Measurements from ENCODE around the gene VAV2.
"Not testable (repeated sequence)": the region's sequence is repeated elsewhere in the genome, so short reads cannot be mapped to it uniquely, and the experiment has no call there.

Gene VAV2

DNA sequence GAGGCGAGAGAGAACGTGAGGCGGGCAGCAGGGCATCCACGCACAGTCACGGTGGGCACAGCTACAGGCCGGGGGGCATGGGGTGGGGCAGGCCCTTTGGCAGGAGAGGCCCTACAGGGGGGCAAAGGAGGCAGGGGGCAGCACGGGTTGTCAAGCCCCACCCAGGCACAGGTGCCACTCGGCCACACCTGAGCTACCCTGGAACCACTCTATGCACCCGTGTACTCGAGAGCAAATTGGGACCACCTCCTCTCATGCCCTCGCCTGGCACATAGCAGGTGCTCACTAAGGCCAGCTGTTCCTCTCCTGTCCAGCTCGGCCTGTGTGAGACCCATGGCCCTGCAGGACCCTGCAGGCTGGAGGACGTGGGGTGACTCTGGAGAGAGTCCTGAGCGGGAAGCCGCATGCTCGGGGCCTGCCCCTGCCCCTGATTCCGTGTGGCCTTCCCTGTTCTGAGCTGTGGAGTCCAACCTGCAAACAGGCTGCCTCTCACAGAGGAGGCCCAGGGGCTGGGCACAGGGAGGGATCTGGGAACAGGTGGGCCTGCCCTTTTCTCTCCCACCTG is 222.5 kb downstream of the VAV2 start:
- no peak for DNase-seq (ENCODE audit: low spot score)

DNA sequence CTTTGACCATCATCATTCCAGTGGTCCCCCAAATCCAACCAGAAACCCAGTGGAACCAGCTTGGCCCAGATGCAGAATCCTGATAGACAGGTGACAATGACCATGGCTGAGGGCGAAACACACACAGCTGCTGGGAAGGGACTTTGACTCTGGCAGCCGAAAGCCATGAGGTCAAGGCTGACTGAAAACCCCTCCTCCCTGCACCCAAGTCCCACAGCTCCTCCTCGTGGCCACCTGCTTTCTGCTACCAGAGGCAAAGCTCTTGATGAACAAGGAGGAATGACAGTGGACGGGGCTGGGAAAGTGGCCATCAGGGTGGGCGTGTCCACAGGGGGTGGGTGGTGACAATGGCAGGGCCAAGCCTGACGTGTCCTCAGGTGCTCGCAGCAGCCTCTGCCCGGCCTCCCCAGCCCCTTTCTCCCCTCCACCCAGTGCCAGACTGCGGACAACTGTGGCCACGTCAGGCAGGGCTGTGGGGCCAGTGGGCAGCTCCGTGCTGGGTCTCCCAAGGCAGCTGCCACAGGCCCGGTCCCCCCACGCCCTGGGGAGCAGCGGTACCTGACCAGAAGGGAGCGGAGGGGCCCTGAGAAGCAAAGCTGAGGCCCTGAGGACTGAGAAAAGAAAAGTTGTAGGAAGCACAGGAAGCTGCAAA is 223.1 kb downstream of the VAV2 start:
- DNase-seq (ENCODE audit: low spot score), result no peak

DNA sequence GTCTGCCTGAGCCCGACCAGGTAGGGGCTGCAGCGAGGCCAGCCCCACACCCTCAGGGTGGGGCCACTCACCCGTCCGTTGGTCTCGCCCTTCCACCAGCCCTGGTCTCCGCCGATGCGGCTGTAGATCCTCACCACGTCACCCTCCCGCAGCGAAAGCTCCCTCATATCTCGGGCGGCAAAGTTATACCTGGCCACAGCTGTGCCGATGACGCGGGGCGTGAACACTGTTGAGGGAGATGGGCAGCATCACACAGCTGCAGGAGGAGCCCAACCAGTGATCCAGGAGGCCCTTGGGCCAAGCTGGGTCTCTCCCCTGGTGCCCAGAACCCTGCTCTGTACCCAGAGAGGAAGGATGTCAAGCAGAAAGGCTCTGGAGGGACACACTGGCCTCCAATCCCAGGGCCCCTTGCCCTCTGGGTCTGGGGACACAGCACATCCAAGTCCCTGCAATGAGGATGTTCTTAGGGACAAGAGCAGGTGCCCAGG is 223.7 kb downstream of the VAV2 start:
- no peak for DNase-seq (ENCODE audit: low spot score)

DNA sequence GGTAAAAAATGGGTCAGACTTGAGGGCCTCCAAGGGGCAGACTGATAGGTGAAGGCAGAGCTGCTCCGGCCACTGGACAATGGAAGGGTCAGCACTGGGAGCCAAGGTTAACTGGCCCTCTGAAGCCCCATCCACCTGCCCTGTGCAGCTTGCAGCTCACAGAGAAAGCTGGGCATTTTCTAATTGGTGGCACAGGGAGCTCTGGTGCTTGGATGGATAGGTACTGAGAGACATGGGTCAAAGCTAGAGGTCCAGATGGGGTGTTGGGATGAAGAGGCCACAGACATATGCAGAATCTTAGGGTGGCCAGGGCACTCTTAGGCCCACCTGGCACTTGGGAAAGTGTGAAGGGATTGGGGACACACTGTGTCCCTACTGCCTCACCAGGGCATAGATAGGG is 224.5 kb downstream of the VAV2 start:
- no peak for DNase-seq (ENCODE audit: low spot score)

DNA sequence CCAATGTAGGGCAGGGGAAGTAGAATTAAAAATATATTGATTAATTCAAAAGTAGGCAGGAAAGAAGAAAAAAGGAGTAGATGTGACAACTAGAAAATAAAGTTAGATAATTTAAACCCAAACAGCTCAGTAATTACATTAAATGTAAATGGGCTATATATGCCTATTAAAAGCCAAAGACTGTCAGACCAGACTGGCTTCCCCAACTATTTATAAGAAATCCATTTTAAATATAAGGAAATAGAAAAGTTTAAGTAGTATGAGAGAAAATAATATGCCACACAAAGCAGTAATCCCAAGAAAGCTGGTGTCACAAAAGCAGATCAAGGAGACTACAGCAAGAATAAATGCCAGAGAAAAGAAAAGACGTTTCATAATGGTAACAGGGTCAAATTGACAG is 225.1 kb downstream of the VAV2 start:
- DNase-seq (ENCODE audit: low spot score), result no peak

DNA sequence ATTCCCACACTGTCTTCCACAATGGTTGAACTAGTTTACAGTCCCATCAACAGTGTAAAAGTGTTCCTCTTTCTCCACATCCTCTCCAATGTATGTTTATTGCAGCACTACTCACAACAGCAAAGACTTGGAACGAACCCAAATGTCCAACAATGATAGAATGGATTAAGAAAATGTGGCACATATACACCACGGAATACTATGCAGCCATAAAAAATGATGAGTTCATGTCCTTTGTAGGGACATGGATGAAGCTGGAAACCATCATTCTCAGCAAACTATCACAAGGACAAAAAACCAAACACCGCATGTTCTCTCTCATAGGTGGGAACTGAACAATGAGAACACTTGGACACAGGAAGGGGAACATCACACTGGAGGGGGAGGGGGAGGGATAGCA is 225.9 kb downstream of the VAV2 start:
- not testable (repeated sequence) for DNase-seq (ENCODE audit: low spot score)

DNA sequence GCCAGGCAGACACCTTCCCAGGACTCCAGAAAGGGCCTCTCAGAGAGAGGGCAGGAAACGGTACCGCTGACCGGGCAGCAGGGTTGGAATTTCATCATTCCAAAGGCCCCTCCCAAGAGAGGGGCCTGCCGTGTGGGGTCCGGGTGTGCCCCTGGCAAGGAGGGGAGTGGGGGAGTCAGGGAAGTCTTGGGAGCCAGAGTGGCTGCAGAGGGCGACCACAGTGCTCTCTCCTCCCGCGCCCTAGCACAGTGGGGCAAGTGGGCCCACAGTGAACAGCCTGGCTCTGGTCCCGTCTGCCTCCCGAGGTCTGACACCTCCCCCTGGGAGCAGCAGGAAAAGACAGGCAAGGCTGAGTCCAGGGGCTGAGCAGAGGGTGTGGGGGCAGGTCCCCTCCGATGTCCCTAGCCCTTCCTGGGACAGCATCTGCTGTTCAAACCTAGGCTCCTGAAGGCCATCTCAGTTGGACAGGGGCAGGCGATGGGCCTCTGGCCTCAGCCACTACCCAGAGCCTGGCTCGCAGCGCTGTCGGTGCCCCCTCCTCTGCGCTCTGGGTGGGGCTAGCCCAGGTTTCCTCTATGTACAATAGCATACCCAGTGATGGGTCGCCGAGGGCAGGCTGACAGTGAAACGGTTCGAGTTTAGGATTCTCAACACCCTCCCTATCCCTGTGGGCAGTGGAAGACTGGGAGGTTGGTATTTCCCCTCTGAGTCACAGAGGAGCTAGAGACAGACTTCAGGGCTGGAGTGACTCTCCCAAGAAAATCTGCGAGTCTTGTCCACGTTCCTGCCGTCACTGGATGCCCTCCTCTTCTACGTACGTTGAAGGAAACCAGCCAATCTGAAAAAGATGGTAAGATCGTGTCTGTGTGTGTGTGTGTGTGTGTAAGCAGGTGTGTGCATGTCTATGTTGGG is 228.6 kb downstream of the VAV2 start:
- no peak for DNase-seq (ENCODE audit: low spot score)

DNA sequence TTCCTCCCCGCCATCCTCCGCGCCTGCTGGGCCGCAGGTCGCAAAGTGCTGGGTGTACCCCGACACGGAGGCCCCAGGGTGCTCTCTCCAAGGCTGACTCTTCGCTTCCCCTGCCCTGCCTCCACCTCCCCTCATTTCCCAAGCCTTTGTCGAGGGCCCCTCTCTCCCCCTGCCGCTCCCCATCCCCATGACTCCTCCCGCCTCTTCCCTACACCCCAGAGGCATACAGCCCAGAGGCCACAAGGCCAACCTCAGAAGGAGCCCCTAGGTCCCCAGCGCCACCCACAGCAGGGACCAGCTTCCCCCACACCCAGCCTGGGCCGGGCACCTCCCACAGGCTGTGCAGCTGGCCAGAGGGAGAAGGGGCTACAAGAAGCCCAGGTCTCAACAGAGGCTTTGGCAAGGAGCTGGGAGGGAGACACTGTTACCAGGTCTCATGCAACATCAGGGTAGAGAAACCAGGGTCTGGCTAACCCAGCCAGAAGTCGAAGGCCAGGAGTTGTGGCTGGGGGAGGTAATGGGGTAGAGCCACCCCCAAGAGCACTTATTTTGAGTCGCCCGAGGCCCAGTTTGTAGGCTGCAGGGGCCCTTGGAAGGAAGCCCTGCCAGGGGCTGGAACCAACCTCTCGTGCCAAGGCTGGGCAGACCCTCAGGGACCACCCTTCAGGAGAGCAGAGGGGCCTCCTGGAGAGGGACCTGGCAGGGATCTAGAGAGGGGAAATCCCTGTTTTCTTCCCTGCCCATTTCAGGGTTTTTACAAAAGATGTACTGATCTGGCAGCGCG is 229.4 kb downstream of the VAV2 start:
- no peak for DNase-seq (ENCODE audit: low spot score)

DNA sequence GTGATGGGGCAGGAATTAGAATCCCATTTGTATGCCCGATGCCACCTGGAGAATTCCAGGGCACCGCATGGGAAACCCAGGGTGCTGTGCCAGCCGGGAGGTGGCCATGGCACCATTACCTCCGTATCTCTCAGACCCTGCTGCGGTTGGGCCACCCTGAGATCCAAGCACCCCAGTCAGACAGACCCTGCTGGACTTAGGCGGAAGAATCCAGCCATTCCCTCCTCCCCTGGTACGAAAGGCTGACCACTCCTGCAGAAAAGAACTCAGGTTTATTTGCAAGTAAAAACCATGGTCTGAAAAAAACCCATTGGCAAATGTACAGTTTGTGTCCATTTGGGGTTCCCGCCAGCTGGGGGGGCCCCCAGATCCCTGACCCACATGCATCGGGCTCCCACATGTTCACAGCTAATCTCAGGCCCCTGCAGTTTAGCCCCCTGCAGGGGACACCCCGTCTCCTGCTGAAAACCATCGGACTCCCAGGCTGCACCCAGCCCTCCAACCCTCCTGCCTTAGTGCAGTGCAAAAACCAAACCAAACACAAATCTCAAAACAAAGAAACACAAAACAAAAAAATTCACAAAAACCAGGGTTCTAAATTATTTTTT is 230.4 kb downstream of the VAV2 start:
- DNase-seq (ENCODE audit: low spot score), result no peak

DNA sequence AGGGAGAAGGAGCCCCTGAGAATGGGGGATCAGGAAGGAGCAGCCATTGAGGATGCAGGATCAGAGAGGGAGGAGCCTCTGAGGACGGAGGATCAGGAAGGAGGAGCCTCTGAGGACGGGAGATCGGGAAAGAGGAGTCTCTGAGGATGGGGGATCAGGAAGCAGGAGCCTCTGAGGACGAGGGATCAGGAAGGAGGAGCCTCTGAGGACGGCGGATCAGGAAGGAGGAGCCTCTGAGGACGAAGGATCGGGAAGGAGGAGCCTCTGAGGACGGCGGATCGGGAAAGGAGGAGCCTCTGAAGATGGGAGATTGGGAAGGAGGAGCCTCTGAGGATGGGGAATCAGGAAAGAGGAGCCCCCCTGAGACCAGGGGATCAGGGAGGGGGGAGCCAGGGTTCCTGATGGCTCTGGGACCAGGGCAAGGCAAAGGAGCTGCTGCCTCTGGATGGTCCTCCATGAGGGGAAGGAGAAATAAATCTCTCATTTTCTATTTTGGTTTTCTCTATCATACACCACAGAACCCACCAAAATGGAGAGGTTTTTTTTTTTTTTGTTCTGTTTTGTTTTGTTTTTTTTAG is 231.3 kb downstream of the VAV2 start:
- DNase-seq (ENCODE audit: low spot score), result no peak

DNA sequence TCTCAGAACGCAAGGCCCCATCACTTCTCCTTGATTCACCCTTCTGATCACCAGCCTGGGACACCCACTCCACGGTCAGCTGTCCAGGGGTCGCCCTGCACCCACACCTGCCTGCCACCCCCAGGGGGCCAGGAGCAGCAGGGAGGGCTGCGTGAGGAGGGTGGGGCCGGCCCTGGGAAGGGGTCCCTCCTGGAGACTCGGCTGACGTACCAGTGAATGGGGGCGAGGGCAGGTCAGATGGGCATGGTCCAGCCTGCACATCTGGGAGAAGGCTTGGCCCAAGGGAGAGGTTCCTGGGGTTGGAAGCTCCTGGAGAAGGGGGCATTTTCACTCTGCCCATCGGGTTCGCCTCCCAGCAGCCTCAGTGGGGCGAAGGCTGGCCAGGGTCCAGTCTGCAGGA is 232.2 kb downstream of the VAV2 start:
- DNase-seq (ENCODE audit: low spot score), result no peak

DNA sequence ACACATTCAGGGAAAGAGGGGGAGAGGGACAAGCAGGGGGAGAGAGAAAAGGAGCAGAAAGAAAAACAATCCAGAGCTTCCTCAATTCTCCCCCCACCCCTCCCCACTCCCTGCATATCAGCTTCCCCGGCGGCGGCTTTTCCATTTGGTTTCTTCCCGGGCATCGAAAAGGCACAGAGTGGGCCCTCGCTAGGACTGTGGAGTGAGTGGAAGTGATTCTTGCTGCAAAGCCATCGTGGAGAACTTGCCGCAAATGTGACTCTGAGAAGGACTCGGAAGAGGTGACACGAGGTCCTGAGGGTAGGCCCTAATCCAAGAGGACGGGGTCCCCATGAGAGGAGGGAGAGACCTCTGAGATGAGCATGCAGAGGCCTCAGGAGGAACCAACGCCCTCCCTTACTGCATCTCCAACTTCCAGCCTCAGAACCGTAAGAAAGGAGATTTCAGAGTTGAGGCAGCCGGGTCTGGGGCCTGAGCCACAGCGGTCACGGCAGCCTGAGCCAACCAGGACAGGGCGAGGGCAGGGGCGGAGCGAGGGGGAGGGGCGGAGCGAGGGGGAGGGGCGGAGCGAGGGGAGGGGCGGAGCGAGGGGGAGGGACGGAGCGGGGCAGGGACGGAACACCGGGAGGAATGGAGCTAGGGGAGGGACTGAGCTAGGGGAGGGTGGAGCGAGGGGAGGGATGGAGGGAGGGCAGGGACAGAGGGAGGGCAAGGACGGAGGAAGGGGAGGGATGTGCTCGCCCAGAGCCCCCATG is 232.8 kb downstream of the VAV2 start:
- no peak for DNase-seq (ENCODE audit: low spot score)

DNA sequence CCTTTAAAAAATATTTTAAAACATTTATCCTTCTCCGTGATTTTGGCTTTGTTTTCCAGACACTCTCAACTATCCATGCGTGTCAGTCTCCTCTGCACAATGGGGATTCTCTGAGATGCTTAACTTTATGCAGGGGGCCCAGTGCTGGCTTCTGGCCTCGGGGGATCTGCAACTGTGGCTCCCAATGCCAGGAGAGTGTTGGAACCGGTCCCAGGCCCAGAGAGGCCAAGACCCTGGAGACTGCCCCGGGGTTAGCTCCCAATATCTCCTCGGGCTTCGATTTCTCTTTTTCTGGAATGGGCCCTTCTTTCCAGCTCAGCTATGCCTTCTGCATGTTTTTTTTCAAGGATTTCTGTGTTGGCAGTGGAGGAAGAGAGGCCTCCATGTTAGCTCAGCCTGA is 233.9 kb downstream of the VAV2 start:
- no peak for DNase-seq (ENCODE audit: low spot score)

DNA sequence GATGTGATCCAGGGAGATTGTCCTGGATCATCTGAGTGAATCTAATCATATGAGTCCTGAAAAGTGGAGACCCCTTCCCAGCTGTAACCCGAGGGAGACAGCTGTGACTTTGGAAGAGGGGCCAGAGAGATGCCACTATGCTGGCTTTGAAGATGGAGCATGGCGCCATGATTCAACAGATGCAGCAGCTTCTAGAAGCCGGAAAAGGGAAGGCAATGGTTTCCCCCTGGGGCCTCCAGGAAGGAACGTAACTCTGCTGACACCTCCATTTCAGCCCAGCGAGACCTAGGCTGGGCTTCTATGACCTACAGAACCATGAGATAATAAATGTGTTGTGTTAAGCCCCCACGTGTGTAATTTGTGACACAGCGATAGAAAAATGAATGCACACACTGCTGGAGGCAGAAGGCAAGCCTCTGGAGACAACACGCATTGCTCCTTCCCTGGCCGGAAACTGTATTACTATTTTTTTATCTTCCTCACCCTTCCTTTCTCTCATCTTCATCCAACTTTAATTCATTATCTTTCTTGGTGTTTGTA is 237.4 kb downstream of the VAV2 start:
- no peak for DNase-seq (ENCODE audit: low spot score)

DNA sequence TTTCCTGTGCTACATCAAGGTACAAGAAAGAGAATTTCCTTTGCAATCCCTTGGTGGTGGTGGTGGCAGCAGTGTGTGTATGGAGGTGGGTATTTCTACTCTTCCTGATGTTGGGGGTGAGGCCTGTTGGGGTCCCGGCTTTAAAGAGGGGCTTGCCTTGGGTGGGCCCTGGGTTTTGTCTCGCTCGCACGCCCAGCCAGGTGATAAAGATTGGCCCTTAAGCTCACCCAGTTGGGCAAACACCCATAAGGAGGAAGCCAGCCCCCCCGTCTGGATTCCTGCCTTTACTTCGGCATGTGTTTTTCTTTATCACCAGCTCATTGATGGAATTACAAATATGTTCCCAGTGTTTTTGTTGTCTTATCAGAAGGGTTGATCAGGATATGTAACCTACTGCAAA is 237.9 kb downstream of the VAV2 start:
- DNase-seq (ENCODE audit: low spot score), result no peak

DNA sequence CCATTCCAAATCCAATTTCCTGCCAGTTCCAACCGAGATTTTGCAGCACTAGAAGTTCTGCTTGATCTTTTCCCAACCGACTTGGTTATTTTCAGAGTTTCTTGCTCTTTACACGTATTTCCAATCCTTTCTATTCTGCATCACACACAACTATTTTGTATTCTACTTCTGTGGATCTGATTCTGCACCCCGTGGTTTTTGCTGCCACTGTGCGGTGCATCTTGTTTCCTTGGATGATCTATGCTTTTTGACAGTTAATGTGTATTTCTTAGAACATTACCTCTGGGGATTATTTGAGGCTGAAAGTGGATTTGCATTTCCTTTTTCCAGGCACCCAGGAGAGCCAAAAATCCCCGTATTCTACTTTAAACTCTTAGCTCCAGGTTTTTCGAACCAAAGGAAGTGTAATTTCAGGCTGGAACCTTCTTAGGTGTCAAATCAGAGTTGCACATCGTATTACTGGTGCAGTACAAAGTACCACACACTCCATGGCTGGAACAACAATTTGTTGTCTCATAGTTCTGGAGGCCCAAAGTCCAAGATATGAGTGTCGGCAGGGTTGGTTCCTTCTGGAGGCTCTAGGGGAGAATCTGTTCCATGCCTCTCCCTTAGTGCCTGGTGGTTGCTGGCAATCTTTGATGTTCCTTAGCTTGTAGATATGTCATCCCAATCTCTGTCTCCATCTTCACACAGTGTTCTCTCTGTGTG is 239.2 kb downstream of the VAV2 start:
- no peak for DNase-seq (ENCODE audit: low spot score)

DNA sequence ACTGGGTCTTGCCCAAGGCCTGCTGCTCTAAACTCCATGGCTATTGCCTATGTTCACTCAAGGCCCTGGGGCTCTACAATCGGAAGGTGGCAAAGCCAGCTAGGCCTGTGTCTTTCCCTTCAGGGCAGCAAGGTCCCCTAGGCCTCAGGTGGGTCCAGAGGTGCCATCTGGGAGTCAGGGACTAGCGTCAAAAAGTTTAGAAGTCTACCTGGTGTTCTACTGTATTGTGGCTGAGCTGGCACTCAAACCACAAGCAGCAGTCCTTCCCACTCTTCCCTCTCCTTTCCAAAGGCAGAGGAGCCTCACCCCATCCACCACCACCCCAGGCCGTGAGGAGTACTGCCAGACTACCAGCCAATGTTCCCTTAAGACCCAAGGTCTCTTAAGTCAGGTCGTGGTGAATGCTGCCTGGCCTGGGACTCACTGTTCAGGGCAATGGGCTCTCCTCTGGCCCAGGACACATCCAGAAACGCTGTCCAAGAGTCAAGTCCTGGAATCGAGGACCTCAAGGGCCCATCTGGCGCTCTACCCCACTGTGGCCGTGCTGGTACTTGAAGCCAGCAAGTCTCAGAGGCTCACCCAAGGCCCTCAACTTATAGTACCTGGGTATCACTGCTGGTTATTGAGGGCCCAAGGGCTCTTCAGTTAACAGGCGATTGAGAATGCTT is 241.0 kb downstream of the VAV2 start:
- DNase-seq (ENCODE audit: low spot score), result no peak

DNA sequence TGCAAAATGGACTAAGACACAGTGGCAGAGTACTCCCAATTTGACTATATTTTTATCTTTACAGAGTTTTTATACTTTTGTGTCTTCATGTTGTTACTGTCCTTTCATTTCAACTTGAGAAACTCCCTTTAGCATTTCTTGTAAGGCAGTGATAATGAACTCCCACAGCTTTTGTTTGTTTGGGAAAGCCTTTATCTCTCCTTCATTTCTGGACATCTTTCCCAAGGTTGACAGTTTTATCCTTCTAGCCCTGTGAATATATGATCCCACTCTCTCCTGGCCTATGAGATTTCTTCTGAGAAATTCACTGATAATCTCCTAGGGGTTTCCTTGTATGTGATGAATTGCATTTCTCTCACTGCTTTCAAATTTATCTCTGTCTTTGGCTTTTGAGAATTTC is 244.8 kb downstream of the VAV2 start:
- no peak for DNase-seq (ENCODE audit: low spot score)

DNA sequence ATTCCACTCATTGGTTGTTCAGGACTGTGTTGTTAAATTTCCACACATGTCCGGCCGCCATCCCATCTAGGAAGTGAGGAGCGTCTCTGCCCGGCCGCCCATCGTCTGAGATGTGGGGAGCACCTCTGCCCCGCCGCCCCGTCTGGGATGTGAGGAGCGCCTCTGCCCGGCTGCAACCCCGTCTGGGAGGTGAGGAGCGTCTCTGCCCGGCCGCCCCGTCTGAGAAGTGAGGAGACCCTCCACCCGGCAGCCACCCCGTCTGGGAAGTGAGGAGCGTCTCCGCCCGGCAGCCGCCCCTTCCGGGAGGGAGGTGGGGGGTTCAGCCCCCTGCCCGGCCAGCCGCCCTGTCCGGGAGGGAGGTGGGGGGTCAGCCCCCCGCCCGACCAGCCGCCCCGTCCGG is 247.6 kb downstream of the VAV2 start:
- DNase-seq (ENCODE audit: low spot score), result not testable (repeated sequence)

Data from RKO (cell line).